RWPE2 (cell line): ENCODE measurements around the gene GRAMD4.

Experiments
- ATAC-seq: fragments of 200-7000 bp; cut with Tn5 transposase; 3 replicates; pipeline ENCODE4 v1.9.1; 2021; ENCODE audit warnings: low read depth
- DNase-seq: peaks from one replicate; pipeline ENCODE4 v3.0.0-alpha.2; 2020; ENCODE audit warnings: low spot score
- H3K27ac ChIP-seq: fragments of 450-650 bp; 2 replicates; pipeline ENCODE4 v1.5.1; 2017; ENCODE audit warnings: mild to moderate bottlenecking; ENCODE audit not compliant: poor library complexity, severe bottlenecking
- H3K27me3 ChIP-seq: fragments of 250-450 bp; sonication (Bioruptor Pico); 2 replicates; pipeline ENCODE4 v1.5.1; 2021; ENCODE audit warnings: mild to moderate bottlenecking, moderate library complexity; ENCODE audit not compliant: insufficient read depth, poor library complexity, severe bottlenecking
- H3K36me3 ChIP-seq: fragments of 250-450 bp; sonication (Bioruptor Pico); 2 replicates; pipeline ENCODE4 v1.5.1; 2020; ENCODE audit warnings: low read depth, mild to moderate bottlenecking, moderate library complexity
- H3K4me1 ChIP-seq: fragments of 250-450 bp; sonication (Bioruptor Pico); 2 replicates; pipeline ENCODE4 v1.5.1; 2021; ENCODE audit warnings: mild to moderate bottlenecking, moderate library complexity; ENCODE audit not compliant: insufficient read depth, poor library complexity, severe bottlenecking
- H3K4me3 ChIP-seq: fragments of 250-450 bp; sonication (Bioruptor Pico); 2 replicates; pipeline ENCODE4 v1.5.1; 2021; ENCODE audit warnings: mild to moderate bottlenecking, moderate library complexity; ENCODE audit not compliant: severe bottlenecking
- H3K9me3 ChIP-seq: fragments of 250-450 bp; sonication (Bioruptor Pico); 2 replicates; pipeline ENCODE4 v1.5.1; 2021; ENCODE audit warnings: mild to moderate bottlenecking, moderate library complexity; ENCODE audit not compliant: severe bottlenecking
- CTCF ChIP-seq: fragments of 450-650 bp; IDR thresholded peaks from one replicate; pipeline ENCODE4 v1.5.1; 2017; ENCODE audit warnings: mild to moderate bottlenecking, moderate library complexity; ENCODE audit not compliant: poor library complexity, severe bottlenecking

GRAMD4 gene

GRCh38 chr22:46697811-46698515 lies 77.8 kb downstream of the GRAMD4 start:
- H3K36me3 ChIP-seq = peaks cover 27% of the 10 kb centered on the region
- no peak overlapping the region for H3K27ac ChIP-seq
- TF ChIP-seq CTCF = no peak
- H3K4me1 ChIP-seq = no peaks in the 10 kb centered on the region
- no peaks in the 10 kb centered on the region for H3K9me3 ChIP-seq
- H3K27me3 ChIP-seq = no peaks in the 10 kb centered on the region
- ATAC-seq (no peak), DNase-seq (no peak)
- H3K4me3 ChIP-seq = no peak overlapping the region

GRCh38 chr22:46699091-46699490 lies 78.9 kb downstream of the GRAMD4 start:
- TF ChIP-seq CTCF = no peak

GRCh38 chr22:46701262-46701661 lies 81.1 kb downstream of the GRAMD4 start:
- Histone ChIP-seq H3K27me3 (no peaks in the 10 kb centered on the region), H3K27ac (no peak overlapping the region), H3K4me3 (no peak overlapping the region), H3K9me3 (no peaks in the 10 kb centered on the region), H3K36me3 (peaks cover 20% of the 10 kb centered on the region), H3K4me1 (no peaks in the 10 kb centered on the region)
- TF ChIP-seq CTCF = no peak
- DNase-seq (no peak), ATAC-seq (no peak)

More at GRCh38 chr22:46699091-46699490, 78.9 kb downstream of the GRAMD4 start:
- no peaks in the 10 kb centered on the region for H3K9me3 ChIP-seq
- H3K27ac ChIP-seq = no peak overlapping the region
- no peaks in the 10 kb centered on the region for H3K27me3 ChIP-seq
- H3K36me3 ChIP-seq = peaks cover 19% of the 10 kb centered on the region
- no peak overlapping the region for H3K4me3 ChIP-seq
- ATAC-seq (no peak), DNase-seq (no peak)
- no peaks in the 10 kb centered on the region for H3K4me1 ChIP-seq

GRCh38 chr22:46703171-46703995 lies 83.2 kb downstream of the GRAMD4 start:
- no peaks in the 10 kb centered on the region for H3K4me1 ChIP-seq
- H3K27me3 ChIP-seq = no peaks in the 10 kb centered on the region
- no peak overlapping the region for H3K27ac ChIP-seq
- no peak for DNase-seq
- no peak for TF ChIP-seq CTCF
- H3K36me3 ChIP-seq = peaks cover 21% of the 10 kb centered on the region
- H3K4me3 ChIP-seq = no peak overlapping the region
- no peak for ATAC-seq
- no peaks in the 10 kb centered on the region for H3K9me3 ChIP-seq
